MM.1S (cell line): Measurements from ENCODE around the gene GCSAM.

Experiments
- DNase-seq: peaks from one replicate; pipeline ENCODE4 v3.0.0-alpha.2; 2015
- H2AFZ ChIP-seq: fragments of 300-600 bp; sonication (generic); 2 replicates; pipeline ENCODE4 v1.6.0; 2016; ENCODE audit warnings: antibody characterized with exemption, low read length
- H3F3A ChIP-seq: fragments of 300-600 bp; sonication (generic); 2 replicates; pipeline ENCODE4 v1.6.1; 2016; ENCODE audit warnings: mild to moderate bottlenecking, antibody characterized with exemption, low read length, moderate library complexity, mixed read lengths; ENCODE audit not compliant: insufficient read depth
- H3K27ac ChIP-seq: fragments of 300-600 bp; sonication (generic); 2 replicates; pipeline ENCODE4 v1.5.1; 2016; ENCODE audit warnings: mild to moderate bottlenecking, low read length
- H3K27me3 ChIP-seq: fragments of 300-600 bp; sonication (generic); replicated peaks from 2 replicates; pipeline ENCODE4 v1.6.0; 2016; ENCODE audit warnings: low read length; ENCODE audit not compliant: insufficient read depth
- H3K36me3 ChIP-seq: fragments of 300-600 bp; sonication (generic); replicated peaks from 2 replicates; pipeline ENCODE4 v1.6.1; 2016; ENCODE audit warnings: mild to moderate bottlenecking, low read length, mixed read lengths; ENCODE audit not compliant: insufficient read depth
- H3K4me1 ChIP-seq: fragments of 300-600 bp; sonication (generic); 2 replicates; pipeline ENCODE4 v1.6.1; 2016; ENCODE audit warnings: low read length, mixed read lengths
- H3K4me2 ChIP-seq: fragments of 300-600 bp; sonication (generic); 2 replicates; pipeline ENCODE4 v1.6.0; 2016; ENCODE audit warnings: low read depth, low read length
- H3K4me3 ChIP-seq: fragments of 300-600 bp; sonication (generic); 2 replicates; pipeline ENCODE4 v1.5.1; 2016; ENCODE audit warnings: low read length, mixed read lengths
- H3K79me2 ChIP-seq: fragments of 300-600 bp; sonication (generic); 2 replicates; pipeline ENCODE4 v1.6.1; 2016; ENCODE audit warnings: mixed run types, low read length, mixed read lengths
- H3K9ac ChIP-seq: fragments of 300-600 bp; sonication (generic); 2 replicates; pipeline ENCODE4 v1.6.1; 2016; ENCODE audit warnings: low read length, mixed read lengths
- H3K9me2 ChIP-seq: fragments of 300-600 bp; sonication (generic); replicated peaks from 2 replicates; pipeline ENCODE4 v1.6.1; 2016; ENCODE audit warnings: mild to moderate bottlenecking, low read length, mixed read lengths; ENCODE audit not compliant: insufficient read depth
- H3K9me3 ChIP-seq: fragments of 300-600 bp; sonication (generic); replicated peaks from 2 replicates; pipeline ENCODE4 v1.6.1; 2016; ENCODE audit warnings: mild to moderate bottlenecking, low read length, mixed read lengths; ENCODE audit not compliant: insufficient read depth
- H4K20me1 ChIP-seq: fragments of 300-600 bp; sonication (generic); 2 replicates; pipeline ENCODE4 v1.6.1; 2016; ENCODE audit warnings: mild to moderate bottlenecking, low read length, moderate library complexity, mixed read lengths; ENCODE audit not compliant: insufficient read depth
- CTCF ChIP-seq: fragments of 300-600 bp; sonication (generic); IDR thresholded peaks from 2 replicates; pipeline ENCODE4 v1.5.1; 2016; ENCODE audit warnings: antibody characterized with exemption, low read length, mixed read lengths
- EZH2 ChIP-seq: fragments of 300-600 bp; sonication (generic); optimal IDR thresholded peaks from 2 replicates; pipeline ENCODE3; 2017; ENCODE audit warnings: low read depth, mild to moderate bottlenecking, antibody characterized with exemption, low read length, mixed read lengths
- EZH2phosphoT487 ChIP-seq: fragments of 300-600 bp; sonication (generic); IDR thresholded peaks from 2 replicates; pipeline ENCODE4 v1.6.1; 2018; ENCODE audit warnings: antibody characterized with exemption, low read length

GCSAM gene

GRCh38 chr3:112097378-112097777, 35.7 kb downstream of the GCSAM start:
- Histone ChIP-seq H3K9me2 (no peaks in the 10 kb centered on the region), H3K4me2 (no peak overlapping the region), H3K27ac (no peak overlapping the region), H3K36me3 (no peaks in the 10 kb centered on the region), H3K9me3 (no peaks in the 10 kb centered on the region), H2AFZ (no peak overlapping the region), H3K4me3 (no peak overlapping the region), H3K4me1 (peaks cover 23% of the 10 kb centered on the region), H3K79me2 (peaks cover 78% of the 10 kb centered on the region), H3F3A (peaks cover 10% of the 10 kb centered on the region), H3K27me3 (no peaks in the 10 kb centered on the region), H4K20me1 (no peaks in the 10 kb centered on the region), H3K9ac (no peak overlapping the region)
- no peak for DNase-seq
- TF ChIP-seq EZH2, result no peak
- TF ChIP-seq EZH2phosphoT487, result no peak
- no peak for TF ChIP-seq CTCF

- no peak overlapping the region for H3K27ac ChIP-seq
- H3K9me2 ChIP-seq, result no peaks in the 10 kb centered on the region
- no peaks in the 10 kb centered on the region for H3K36me3 ChIP-seq
- H2AFZ ChIP-seq, result no peak overlapping the region
- H3K4me1 ChIP-seq, result peaks cover 34% of the 10 kb centered on the region
- H3K27me3 ChIP-seq, result no peaks in the 10 kb centered on the region
- no peaks in the 10 kb centered on the region for H3K9me3 ChIP-seq
- no peaks in the 10 kb centered on the region for H4K20me1 ChIP-seq
- H3F3A ChIP-seq, result peaks cover 20% of the 10 kb centered on the region
- no peak overlapping the region for H3K4me3 ChIP-seq
- H3K9ac ChIP-seq, result no peak overlapping the region
- H3K79me2 ChIP-seq, result peaks cover 73% of the 10 kb centered on the region
- TF ChIP-seq EZH2 (no peak), EZH2phosphoT487 (no peak), CTCF (no peak)
- no peak for DNase-seq
- no peak overlapping the region for H3K4me2 ChIP-seq
These were observed 36.9 kb downstream of the GCSAM start for GRCh38 chr3:112096176-112096575.

GRCh38 chr3:112095731-112096130, 37.3 kb downstream of the GCSAM start:
- no peak for DNase-seq
- no peaks in the 10 kb centered on the region for H3K27me3 ChIP-seq
- TF ChIP-seq CTCF (no peak), EZH2phosphoT487 (no peak), EZH2 (no peak)
- H3K9ac ChIP-seq, result no peak overlapping the region
- H3K4me1 ChIP-seq, result peaks cover 38% of the 10 kb centered on the region
- no peak overlapping the region for H3K4me2 ChIP-seq
- no peak overlapping the region for H3K4me3 ChIP-seq
- no peaks in the 10 kb centered on the region for H3K9me2 ChIP-seq
- no peak overlapping the region for H2AFZ ChIP-seq
- peaks cover 69% of the 10 kb centered on the region for H3K79me2 ChIP-seq
- H3K27ac ChIP-seq, result no peak overlapping the region
- peaks cover 24% of the 10 kb centered on the region for H3F3A ChIP-seq
- no peaks in the 10 kb centered on the region for H4K20me1 ChIP-seq
- H3K36me3 ChIP-seq, result no peaks in the 10 kb centered on the region
- H3K9me3 ChIP-seq, result no peaks in the 10 kb centered on the region
